A673 (cell line): Measurements from ENCODE around the gene CASKIN2. TPM values are rescaled to one million over a fixed set of nuclear protein-coding genes. Genes with fewer than 3 reads are reported as not detected.

Experiments used
- BruUV-seq: library from RNA; stranded (reverse); fragments of 400-500 nt; replicated peaks from 2 replicates; lab custom pipeline; 2021; lab: Mats Ljungman, UMichigan
- CTCF ChIA-PET: fragments of 300-600 bp; sonication (Branson Sonifier 250); formaldehyde crosslinking; loops from one replicate; lab custom pipeline; 2022; ENCODE audit warnings: antibody characterized with exemption; lab: Charles Lee
- POLR2A ChIA-PET: fragments of 300-600 bp; sonication (Branson Sonifier 250); formaldehyde crosslinking; loops from one replicate; lab custom pipeline; 2022; ENCODE audit warnings: antibody characterized with exemption; ENCODE audit not compliant: low non-redundant PET; lab: Charles Lee
- DNase-seq: peaks from one replicate; pipeline ENCODE4 v3.0.0-alpha.2; 2015; ENCODE audit warnings: low spot score
- H3K27ac ChIP-seq: fragments of 200-600 bp; sonication (generic); 2 replicates; pipeline ENCODE4 v1.5.1; 2016; ENCODE audit warnings: mixed run types, low read depth, mild to moderate bottlenecking, mixed read lengths, antibody characterized with exemption, low read length; ENCODE audit not compliant: poor library complexity, severe bottlenecking
- H3K27me3 ChIP-seq: fragments of 200-600 bp; sonication (generic); replicated peaks from 2 replicates; pipeline ENCODE4 v1.6.1; 2017; ENCODE audit warnings: mixed run types, low read depth, mild to moderate bottlenecking, mixed read lengths, antibody characterized with exemption, low read length; ENCODE audit not compliant: insufficient read depth, poor library complexity
- H3K36me3 ChIP-seq: fragments of 200-600 bp; sonication (generic); 2 replicates; pipeline ENCODE4 v1.6.1; 2016; ENCODE audit warnings: mixed run types, mild to moderate bottlenecking, mixed read lengths, antibody characterized with exemption, low read length; ENCODE audit not compliant: insufficient read depth, poor library complexity, severe bottlenecking
- H3K4me1 ChIP-seq: fragments of 200-600 bp; sonication (generic); 2 replicates; pipeline ENCODE4 v1.6.1; 2017; ENCODE audit warnings: mixed run types, mild to moderate bottlenecking, mixed read lengths, antibody characterized with exemption, low read length; ENCODE audit not compliant: insufficient read depth, poor library complexity, severe bottlenecking
- H3K4me3 ChIP-seq: fragments of 200-600 bp; sonication (generic); 2 replicates; pipeline ENCODE4 v1.5.1; 2016; ENCODE audit warnings: low read depth, mixed run types, mild to moderate bottlenecking, mixed read lengths, low read length; ENCODE audit not compliant: poor library complexity, severe bottlenecking
- H3K9me3 ChIP-seq: fragments of 200-600 bp; sonication (generic); 2 replicates; pipeline ENCODE4 v1.6.1; 2016; ENCODE audit warnings: mixed run types, low read depth, mild to moderate bottlenecking, mixed read lengths, antibody characterized with exemption, low read length; ENCODE audit not compliant: poor library complexity, severe bottlenecking
- CTCF ChIP-seq: fragments of 300-800, 200-600 bp; sonication (generic); conservative IDR thresholded peaks from 2 replicates; pipeline ENCODE4 v1.5.1; 2017; ENCODE audit warnings: low read depth, mild to moderate bottlenecking, antibody characterized with exemption, low read length, moderate library complexity, mixed read lengths
- EZH2 ChIP-seq: fragments of 200-600 bp; sonication (generic); IDR thresholded peaks from 2 replicates; pipeline ENCODE4 v1.6.1; 2017; ENCODE audit warnings: borderline replicate concordance, low read depth, mild to moderate bottlenecking, mixed read lengths, antibody characterized with exemption, low read length; ENCODE audit not compliant: poor library complexity, severe bottlenecking
- intact Hi-C: fragments of 100-400 bp; cut with micrococcal nuclease; formaldehyde crosslinking; loops from one replicate; pipeline ENCODE4 v1.10.0; 2022; ENCODE audit not compliant: unreplicated experiment
- total RNA-seq: library from RNA; stranded (reverse); gene quantifications from 2 replicates; pipeline ENCODE4 v1.2.3, GENCODE V29; 2021

The CASKIN2 gene
- total RNA-seq, 1 experiment from 2014 or later, result 32.6 TPM

GRCh38 chr17:75465039-75465438 is 50.3 kb downstream of the CASKIN2 start:
- no peak overlapping the region for H3K27ac ChIP-seq
- no peak for DNase-seq
- H3K27me3 ChIP-seq, result no peaks in the 10 kb centered on the region
- no peaks in the 10 kb centered on the region for H3K4me1 ChIP-seq
- BruUV-seq, result no TSS peak
- TF ChIP-seq CTCF, result no peak
- TF ChIP-seq EZH2, result no peak
- H3K36me3 ChIP-seq, result no peaks in the 10 kb centered on the region
- intact Hi-C loops, result no loop called here
- POLR2A ChIA-PET, result no interaction called here
- H3K9me3 ChIP-seq, result no peaks in the 10 kb centered on the region
- CTCF ChIA-PET, result no interaction called here
- H3K4me3 ChIP-seq, result no peak overlapping the region

GRCh38 chr17:75463603-75464002 is 51.7 kb downstream of the CASKIN2 start:
- Histone ChIP-seq H3K36me3 (no peaks in the 10 kb centered on the region), H3K27ac (no peak overlapping the region), H3K4me1 (no peaks in the 10 kb centered on the region), H3K4me3 (no peak overlapping the region), H3K27me3 (no peaks in the 10 kb centered on the region), H3K9me3 (no peaks in the 10 kb centered on the region)
- CTCF ChIA-PET, result no interaction called here
- intact Hi-C loops, result no loop called here
- DNase-seq, result no peak
- BruUV-seq, result no TSS peak
- TF ChIP-seq CTCF (no peak), EZH2 (no peak)
- POLR2A ChIA-PET, result no interaction called here

GRCh38 chr17:75460295-75460694 is 55.0 kb downstream of the CASKIN2 start:
- no TSS peak for BruUV-seq

More at GRCh38 chr17:75460295-75460694, 55.0 kb downstream of the CASKIN2 start:
- Histone ChIP-seq H3K4me3 (no peak overlapping the region), H3K4me1 (peaks cover 13% of the 10 kb centered on the region), H3K27me3 (no peaks in the 10 kb centered on the region), H3K36me3 (no peaks in the 10 kb centered on the region), H3K27ac (no peak overlapping the region), H3K9me3 (no peaks in the 10 kb centered on the region)
- TF ChIP-seq EZH2, result no peak
- no peak for TF ChIP-seq CTCF
- CTCF ChIA-PET, result no interaction called here
- intact Hi-C loops, result no loop called here
- POLR2A ChIA-PET, result interaction anchor here (1.0 kb wide), 1 partner anchor 16 kb away, joined by 7 read pairs; no protein-coding TSS in a partner anchor
- no peak for DNase-seq
